GM19452 (cell line): Measurements from ENCODE around the gene DGCR2.

Experiments used
- ATAC-seq: cut with Tn5 transposase; IDR thresholded peaks from one replicate; pipeline ENCODE4 v1.9.1; 2021; ENCODE audit not compliant: unreplicated experiment

DGCR2 gene

DNA sequence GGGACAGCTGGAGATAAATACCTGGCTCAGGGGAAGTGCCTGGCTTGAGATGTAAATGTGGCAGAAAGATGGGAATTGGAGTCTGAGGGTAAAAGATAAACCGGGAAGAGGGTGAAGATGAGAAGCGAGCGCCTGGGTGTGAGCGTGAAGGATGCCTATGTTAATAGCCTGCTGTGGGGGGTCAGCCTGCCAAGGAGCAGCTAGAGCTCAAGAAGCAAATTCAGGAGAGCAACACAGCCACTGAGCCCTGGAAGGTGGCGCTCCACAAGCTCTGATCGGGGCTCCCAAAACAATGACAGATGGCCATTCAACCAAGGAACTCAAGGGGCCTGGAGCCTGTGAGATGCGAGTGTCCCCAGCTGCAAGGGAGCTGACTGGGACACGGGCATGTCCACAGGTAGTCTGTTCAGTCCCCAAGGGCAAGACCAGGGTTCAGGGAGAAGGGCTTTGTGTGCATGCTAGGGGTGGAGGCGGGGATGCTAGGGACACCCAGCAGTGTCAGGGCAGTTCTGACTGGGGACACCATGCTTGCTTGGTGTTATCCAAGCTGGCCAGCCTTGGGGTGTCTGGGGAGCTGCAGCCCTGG is 25.1 kb upstream of the DGCR2 start:
- ATAC-seq: no peak

- no peak for ATAC-seq
These were observed 24.2 kb upstream of the DGCR2 start for GRCh38 chr22:19146215-19146968.

- no peak for ATAC-seq
These were observed 21.8 kb upstream of the DGCR2 start for GRCh38 chr22:19143967-19144400.

DNA sequence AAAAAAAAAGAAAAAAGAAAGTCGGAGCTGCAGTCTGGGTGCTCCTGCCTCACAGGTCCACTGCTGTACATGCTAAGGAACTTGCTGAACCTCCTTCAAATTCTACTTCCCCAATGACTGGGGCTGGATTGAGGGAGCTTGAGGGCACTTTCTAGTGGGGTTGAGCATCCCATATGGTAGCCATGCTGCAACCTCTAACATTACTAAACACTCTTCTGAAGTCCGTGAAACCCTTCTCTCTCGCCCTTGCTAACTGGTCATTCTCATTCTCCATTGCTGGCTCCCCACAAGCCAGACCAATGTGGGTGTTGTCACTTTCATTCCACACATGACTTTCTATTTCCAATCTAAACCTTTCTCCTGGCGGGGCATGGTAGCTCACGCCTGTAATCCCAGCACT is 21.0 kb upstream of the DGCR2 start:
- no peak for ATAC-seq

DNA sequence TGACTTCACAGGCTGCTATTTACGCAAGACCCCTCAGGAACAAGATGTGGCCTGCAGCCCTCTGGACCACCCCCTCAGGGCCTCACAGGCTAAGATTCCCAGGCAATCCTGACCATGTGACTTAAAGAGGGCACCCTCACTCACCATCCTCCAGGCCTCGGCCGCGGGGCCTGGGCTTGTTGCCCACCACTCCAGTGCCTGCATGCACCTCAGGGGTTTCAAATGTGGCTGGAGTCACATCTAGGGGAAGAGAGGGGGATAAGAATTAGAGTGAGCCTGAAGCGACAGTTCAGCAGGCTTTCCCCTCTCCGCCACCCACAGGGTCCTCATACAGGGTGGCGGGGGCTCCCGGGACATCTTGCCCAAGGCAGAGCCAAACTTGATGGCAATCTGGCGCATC is 20.2 kb upstream of the DGCR2 start:
- no peak for ATAC-seq

DNA sequence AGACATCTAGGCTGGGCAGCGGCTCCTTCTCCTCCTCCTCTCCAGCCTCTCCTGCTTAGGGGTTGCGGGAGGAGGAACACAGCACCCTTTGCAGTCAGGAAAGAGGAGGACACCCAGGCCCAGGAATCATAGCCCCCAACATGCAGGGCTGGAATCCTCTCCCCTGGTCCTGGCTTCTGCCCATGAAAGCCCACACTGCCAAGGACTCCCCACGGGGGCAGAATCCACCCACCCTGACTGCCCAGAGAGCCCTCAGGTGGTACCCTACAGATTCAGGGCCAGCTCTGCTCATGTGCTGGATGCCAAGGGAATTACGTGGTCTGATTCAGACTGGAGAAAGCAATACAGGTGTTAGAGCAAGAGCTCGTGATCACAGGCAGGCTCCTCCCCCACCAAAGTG is 17.8 kb upstream of the DGCR2 start:
- ATAC-seq: no peak

DNA sequence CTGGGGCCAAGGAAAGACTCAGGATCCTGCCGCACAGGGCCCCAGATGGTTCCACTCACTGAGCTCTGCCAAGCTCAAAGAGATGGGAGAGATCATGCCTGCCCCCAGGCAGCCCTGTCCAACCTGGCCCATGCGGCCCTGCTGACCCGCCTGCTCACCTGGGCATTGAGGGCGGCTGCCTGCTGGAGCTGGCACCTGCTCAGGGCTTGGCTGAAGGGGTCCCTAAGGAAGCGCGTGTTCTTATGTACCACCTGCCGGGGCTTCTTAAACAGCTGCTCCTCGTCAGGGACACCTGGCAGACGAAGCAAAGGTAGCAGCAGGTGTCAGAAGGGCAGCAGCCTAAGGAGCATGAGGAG is 16.8 kb upstream of the DGCR2 start:
- no peak for ATAC-seq

GRCh38 chr22:19138217-19139000 is 16.2 kb upstream of the DGCR2 start:
- no peak for ATAC-seq

DNA sequence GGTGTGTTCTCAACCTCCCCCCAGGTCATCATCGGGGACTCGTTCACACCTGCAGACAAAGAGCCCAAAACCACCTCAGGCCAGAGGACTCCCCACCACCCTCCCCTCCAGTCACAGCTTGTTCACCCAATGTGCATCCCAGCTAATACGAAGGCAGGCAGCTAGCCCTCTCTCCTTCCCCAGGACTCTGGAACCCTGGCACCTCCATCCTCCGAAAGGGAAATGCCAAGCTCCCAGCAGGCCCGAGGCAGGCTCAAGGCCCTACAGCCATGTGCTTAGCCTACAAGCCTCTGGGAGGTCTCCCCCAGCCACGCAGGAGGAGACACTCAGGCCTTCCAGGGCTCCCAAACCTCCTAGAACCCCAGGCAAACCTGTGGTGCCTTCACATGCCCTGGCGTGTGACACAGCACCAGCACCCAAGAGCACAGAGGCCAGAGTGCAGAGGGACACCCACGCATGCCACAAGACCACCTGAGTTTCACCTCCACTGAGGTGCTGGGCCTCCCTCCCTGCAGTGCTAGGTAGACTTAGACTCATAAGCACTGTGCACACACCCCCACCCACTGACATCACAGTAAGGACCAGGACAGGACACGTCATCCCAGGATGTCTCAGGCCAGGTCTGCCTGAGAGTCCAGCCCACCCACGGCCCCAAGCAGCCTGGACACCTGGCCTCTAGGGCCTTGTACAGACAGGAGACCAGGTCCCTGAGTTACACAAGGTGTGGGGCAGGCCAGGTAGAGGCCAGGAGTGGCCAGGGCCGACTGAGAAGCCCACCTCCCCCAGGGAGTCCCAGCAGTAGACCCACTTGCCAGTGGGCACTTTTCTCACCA is 15.4 kb upstream of the DGCR2 start:
- ATAC-seq: no peak

DNA sequence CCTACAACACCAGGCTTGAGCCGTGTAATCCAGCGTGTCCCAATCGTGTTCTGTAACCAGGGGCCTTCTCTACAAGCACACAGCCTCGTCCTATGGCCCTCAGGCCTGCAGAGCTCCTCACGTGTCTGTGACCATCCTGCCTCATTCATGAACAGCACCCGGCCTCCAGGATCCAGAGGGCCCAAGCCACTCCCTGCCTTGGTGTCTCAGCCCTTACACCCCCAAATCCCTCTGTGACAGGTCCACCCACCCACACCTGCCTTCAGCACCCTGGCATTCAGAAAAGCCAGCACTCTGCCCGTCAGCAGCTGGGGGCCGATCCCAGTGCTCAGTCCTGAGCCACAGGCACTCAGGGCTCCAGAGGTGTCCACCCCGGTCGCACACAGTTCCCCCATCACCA is 14.7 kb upstream of the DGCR2 start:
- no peak for ATAC-seq

DNA sequence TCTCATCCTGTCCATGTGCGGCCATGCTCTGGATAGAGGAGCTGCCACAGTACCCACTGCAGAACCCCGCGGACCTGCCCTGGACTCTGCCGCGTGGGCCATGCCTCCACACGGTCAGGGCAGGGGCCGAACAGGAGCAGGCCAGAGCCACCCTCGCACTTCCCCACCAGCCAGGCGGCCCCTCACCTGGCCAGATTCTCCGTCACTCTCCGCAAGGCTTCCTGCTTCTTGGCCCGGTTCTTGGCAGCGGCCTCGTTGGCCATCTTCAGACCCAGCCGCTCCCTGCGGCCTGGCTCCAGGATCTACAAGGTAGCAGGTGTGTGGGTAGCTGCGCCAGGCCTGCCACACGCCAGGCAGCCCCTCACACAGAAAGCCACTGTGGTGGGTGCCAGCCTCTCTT is 12.7 kb upstream of the DGCR2 start:
- no peak for ATAC-seq

DNA sequence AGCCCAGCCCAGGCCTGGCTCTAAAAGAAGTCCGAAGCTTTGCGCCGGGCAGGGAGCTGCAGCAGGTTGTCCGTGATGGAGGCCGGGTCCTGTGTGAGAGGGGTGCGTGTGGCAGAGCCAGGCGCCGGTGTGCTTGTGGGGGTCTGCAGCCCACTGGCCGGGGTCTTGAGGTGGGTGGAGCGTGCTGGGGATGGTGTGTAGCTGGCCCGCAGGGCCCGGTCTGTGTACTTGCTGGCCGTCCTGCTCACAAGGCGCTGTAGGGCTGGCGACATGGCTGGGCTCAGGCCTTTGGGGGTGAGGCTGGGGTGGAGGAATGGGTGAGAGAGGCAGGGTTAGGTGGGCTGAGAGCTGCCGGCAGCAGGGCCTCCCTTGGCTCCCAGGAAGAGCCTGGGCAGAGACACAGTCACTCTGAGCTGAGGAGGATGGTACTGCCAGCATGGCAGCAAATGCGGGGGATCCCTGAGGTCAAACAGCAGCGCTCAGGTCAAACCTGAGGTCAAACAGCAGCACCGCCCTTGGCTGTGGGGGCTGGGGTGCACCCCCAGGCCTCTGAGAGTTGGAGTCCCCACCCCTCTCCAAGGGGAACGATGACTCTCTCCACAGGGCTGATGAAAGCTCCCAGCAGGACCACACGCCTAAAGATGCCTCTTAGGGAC is 12.1 kb upstream of the DGCR2 start:
- no peak for ATAC-seq

DNA sequence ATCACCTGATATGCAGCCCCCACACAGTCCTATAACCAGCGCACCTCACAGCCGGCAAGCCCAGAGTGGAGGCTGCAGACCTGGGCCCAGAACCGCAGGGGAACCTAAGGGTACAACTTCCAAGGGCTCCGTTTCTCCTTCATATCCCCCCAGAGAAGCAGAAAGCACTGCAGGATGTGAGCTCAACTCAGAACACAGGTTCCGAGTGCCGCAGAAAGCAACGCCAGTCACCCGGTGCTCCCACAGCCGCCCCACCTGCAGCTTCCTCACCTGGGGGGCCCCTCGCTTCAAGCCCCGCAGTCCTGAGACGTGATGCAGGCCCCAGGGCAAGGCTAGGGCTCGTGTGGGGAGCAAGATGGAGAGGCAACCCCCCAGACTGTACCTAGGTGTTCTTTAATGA is 11.3 kb upstream of the DGCR2 start:
- no peak for ATAC-seq

GRCh38 chr22:19132693-19133400 is 10.6 kb upstream of the DGCR2 start:
- no peak for ATAC-seq

DNA sequence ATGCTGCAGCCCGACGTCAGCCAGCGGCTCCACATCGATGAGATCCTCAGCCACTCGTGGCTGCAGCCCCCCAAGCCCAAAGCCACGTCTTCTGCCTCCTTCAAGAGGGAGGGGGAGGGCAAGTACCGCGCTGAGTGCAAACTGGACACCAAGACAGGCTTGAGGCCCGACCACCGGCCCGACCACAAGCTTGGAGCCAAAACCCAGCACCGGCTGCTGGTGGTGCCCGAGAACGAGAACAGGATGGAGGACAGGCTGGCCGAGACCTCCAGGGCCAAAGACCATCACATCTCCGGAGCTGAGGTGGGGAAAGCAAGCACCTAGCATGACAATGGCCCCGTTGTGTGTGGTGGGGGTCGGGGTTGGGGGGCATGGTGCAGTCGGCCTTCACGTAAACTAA is 9.9 kb upstream of the DGCR2 start:
- ATAC-seq: no peak

DNA sequence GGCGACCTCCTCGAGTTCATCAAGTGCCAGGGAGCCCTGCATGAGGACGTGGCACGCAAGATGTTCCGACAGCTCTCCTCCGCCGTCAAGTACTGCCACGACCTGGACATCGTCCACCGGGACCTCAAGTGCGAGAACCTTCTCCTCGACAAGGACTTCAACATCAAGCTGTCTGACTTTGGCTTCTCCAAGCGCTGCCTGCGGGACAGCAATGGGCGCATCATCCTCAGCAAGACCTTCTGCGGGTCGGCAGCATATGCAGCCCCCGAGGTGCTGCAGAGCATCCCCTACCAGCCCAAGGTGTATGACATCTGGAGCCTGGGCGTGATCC is 9.4 kb upstream of the DGCR2 start:
- no peak for ATAC-seq

GRCh38 chr22:19130959-19131684 is 8.9 kb upstream of the DGCR2 start, which contains the start of gene TSSK2:
Gene TSSK2 (plus strand): TSS chr22:19131308. CDS start chr22:19131400, 92 bp downstream.
- ATAC-seq: no peak

GRCh38 chr22:19129871-19130270 is 7.7 kb upstream of the DGCR2 start:
- no peak for ATAC-seq

DNA sequence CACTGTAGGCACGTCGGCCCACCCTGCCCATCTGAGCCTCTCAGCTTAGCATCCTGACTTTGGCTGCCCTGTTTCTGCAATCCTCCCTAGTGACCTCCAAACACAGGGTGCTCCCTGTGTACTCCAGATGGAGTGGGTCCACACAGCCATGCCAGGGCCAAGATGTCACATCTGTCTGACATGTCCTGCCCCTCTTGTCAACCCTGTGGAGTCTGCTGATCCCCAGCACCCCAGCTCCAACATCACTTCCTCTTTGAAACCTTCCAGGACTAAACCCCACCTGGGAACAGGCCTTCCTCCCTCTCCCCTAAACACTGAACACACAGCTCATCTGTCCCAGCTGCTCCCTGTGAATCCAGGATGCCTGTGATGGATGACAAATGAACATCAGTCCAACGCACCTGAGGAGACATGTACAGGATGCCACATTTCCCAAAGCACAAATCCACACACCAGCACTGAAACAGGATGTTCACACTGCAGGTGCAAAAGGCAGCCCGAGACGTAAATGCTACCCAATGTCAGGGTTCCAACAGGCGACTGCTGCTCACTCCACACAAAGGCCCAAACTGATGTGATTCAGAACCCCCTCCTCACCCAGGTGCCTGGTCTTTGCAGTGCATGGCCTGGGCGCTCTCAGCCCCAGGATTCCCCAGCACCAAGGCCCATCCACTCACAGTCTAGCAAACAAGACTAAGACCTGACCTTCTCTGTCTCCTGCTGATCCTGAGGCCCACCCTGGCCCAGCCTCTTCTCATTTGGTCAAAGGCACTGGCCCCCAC is 6.9 kb upstream of the DGCR2 start:
- no peak for ATAC-seq
